Measurements from ENCODE around the gene DHX8.

Gene DHX8

DNA sequence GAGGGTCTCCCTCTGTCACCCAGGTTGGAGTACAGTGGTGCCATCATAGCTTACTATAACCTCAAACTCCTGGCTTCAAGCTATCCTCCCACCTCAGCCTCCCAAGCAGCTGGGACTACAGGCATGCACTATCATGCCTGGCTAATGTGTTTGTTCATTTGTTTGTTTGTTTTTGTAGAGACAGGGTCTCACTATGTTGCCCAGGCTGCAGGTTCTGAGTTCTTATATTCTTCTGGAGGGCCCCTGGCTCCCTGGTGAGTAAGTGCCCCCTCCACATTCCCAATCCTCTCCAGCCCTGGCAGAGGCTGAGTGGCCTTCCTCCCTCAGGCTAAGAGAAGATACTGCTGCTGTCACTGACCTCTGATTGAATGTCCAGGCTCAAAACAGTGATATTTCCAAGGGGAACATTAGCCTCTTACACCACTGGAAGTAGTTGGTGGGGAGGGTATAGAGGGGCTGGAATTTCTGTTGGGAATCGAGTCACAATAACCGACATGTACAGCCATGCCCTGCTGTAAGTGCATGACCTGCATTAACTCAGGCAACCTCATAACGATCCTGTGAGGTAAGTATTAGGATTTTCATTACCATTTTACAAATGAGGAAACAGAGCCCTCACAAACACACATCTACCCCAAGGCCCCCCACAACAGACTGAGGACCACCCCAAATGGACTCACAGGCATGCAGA, 65.1 kb downstream of the DHX8 start:
- no peak for DNase-seq

GRCh38 chr17:43549496-43549895, 65.7 kb downstream of the DHX8 start:
- no peak for DNase-seq

DNA sequence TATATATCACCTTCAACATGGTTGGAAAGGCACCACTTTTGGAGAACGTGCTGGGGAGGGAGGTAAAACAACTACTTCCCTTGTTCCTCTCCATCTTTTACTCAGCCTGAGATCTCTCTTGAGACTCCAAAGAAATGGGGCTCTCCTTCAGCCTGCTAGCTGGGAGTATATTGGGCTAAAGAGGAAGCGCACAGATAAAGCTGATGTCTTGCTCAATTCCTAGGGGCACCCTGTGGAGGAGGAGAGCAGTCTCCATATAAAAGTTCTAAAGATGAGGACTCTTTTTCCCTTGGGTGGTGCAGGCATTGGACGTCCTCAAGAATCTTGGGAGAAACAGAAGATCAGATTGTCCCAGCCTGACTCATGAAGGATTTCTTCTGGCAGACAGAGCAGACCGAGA, 67.0 kb downstream of the DHX8 start:
- DNase-seq = no peak

DNA sequence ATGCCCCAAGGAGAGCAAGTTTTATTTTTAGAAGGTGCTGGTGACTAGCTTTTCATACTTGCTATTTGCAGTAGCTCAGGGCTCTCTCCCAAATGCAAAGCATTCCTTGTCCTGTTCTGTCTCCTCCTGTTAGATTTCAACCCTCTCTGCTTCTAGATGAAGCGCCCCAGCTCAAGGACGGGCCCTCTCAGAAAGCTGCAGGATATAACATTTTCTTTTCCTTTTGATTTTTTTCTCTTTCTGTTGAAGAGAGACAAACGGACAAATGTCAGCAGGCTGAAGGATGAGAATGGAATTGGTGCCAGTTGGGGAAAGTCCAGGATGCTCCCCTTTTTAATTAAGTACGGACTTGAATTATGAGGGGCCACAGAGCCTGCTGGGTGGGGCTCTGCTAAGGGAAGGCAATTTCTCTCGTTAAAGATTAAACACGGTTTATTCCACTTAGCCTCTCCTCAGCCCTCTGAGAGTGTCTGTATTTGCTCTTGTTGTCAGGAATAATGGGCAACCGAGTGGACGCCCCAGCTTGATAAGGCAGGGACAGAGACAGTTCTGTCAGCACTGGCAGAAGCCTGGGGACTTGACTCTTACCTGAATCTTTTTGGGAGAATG, 68.6 kb downstream of the DHX8 start:
- no peak for DNase-seq

DNA sequence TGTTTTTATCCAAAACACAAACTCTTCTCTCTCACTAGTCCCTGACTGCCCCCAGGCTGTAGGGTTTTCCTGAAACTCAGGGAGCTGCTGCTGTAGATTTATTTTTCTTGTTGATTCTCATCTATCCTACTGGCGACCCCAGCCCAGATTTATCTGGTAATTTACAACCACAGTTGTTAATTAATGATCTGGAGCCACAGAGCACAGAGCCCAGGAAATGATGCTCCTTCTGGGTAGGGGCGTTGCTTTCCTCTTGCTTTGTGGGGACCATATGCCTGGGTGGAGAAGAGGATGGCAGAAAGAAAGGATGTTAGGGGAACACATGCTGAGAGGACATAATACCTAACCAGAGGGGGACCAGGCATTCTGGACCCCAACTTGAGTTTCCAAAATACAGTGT, 69.8 kb downstream of the DHX8 start:
- DNase-seq = no peak

DNA sequence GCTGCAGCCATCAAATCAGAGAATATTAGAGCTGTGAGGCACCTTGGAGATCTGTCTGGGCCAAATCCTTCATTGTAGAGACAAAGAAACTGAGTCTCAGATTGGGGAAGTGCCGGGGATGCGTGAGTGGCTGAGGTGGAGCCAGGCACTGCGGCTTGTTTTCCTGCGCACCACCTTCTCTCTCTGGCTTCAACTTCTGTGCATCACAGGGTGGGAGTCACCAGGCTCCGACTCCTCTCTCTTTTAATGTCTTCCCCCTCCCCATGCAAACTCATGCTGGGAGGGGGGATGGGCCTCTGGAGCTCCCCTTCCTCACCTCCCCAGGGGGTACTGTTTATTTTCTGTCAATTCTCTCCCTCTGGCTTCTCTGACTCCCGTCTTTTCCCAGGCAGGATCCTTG, 71.1 kb downstream of the DHX8 start:
- no peak for DNase-seq

GRCh38 chr17:43556292-43556691, 72.5 kb downstream of the DHX8 start:
- DNase-seq = no peak

DNA sequence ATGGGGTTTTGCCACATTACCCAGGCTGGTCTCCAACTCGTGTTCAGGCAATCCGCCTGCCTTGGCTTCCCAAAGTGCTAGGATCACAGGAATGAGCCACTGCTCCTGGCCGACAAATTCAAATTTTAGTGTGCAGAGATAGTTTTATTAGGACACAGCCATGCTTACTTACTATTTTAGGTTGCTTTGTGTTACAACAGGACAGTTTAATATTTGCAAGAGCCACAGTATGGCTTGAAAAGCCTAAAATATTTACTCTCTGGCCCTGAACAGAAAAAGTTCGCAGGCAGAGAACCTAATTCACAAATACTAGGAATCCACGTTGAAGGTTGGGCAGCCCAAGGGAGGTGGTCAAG, 75.0 kb downstream of the DHX8 start:
- no peak for DNase-seq

GRCh38 chr17:43559161-43559816, 75.5 kb downstream of the DHX8 start:
- DNase-seq = no peak

DNA sequence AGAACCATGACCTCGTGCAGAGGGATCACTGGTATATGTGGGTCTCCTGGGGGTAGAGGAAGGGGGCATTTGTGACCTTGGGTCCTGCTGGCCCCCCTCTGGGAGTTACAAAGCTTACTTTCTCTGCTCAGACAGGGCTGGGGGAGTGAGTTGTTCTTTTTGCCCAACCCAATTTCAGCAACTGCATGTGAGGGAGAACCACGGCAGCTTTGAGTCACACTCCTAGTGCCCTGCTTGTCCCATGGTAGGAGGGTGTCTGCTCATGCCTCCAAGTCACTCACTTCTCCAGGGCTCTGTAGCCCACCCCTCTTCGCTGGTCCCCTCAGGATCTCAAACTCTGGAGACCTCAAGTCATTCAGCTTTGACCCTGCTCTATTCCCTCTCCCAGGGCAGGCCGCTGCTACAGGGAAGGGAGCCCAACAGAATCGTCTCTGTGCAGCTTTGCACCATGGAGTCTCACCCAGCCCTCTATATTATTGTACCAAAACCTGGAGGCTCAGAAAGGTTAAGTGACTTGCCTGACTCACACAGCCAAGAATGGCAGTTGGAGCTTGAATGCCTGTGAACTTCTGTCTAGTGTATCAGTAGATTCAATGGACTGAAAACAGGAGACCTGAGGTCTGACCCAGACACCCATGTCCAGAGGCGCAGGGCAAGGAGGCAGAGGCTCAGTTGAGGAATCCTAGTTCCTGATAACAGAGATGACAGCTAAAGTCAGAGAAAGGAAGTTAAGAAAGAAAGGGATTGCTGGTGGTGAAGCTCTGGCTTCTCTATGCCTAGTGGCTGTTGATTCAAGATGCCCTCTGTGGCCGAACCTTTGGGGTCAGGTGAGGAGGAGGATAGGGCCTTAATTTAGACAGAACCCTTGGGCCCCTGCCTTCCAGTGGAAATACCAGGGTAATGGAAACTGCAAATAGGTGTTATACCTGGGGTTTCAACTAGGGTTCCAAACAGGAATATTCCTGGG, 77.0 kb downstream of the DHX8 start:
- no peak for DNase-seq

- DNase-seq = no peak
Measured at GRCh38 chr17:43562679-43563599, 79.2 kb downstream of the DHX8 start.

GRCh38 chr17:43563600-43564594, 80.1 kb downstream of the DHX8 start:
- no peak for DNase-seq

GRCh38 chr17:43568506-43569082, 84.8 kb downstream of the DHX8 start:
- no peak for DNase-seq

DNA sequence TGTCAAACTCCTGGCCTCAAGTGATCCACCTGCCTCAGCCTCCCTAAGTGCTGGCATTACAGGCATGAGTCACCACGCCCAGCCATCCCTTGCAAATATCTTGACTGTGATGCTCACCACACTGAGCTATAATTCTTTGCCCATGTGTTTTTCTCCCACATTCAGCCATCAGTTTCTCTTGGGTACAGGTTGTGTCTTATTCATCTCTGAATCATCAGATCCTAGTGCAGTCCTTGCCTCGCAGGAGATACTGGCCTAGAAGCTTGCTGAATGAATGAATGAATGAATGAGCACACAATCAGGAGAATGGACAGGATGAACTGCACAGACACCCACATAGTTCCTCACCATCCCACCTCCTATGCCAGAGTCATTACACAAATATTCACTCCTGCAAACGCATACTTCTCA, 86.7 kb downstream of the DHX8 start:
- DNase-seq = no peak

DNA sequence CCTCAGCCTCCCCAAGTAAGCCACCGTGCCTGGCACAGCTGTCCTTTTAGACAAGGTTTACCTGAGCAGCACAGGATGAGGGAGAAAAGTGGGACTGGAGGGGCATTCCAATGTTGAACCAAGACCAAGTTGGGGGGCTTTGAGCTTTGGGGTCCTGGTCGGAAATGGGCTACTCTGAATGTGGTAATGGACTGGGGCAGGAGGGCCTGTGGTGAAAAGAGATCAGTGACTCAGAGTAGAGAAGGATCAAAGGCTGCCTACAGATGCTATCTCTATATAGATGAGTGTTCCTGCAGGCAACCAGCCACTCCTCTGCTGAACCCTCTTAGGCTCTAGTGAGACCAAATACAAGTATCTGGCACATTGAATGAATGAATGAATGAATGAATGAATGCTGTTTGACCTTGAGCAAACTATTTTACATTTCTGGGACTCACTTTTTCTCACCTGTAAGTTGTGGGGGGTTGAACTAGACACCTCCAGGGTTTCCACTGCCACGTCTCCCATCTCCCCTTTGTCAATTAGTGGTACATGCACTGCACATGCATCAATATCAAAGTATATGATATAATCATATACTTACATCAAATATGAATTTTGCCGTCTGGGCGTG, 88.7 kb downstream of the DHX8 start:
- no peak for DNase-seq

DNA sequence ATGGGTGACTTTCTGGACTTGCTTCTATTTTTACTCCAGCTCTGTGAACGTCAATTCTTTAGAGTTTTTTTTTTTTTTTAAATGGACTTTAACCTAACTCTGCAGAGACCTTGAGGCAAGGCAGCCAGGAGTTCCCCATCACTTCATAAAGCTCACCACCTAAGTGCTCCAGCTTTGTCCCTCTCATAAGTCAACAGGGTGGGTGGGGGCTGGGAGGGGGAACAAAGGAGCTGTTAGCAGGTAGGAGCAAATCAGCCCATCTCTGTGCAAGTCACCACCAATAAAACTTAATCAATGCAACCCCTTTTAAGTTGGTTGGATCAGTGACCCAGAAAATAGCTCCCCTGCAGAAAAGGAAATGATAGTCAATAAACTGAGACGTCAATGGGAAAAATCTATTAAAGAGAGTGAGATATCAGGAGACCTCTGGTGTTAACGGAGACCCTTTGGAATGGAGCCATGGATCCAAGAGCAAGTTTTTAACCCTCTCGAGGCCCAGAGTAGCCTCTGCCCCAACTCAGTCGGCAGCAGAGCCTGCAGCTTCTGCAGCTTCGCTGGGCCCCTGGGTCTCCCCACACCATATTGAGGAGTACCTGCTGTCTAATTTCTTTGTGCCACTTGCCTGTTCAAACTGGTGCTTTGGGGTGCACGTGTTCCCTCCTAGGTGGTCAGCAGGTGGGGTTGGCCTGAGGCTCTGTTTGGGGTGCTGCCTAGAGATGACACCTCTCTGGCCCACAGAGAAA, 90.0 kb downstream of the DHX8 start:
- no peak for DNase-seq

- DNase-seq = no peak
Measured at GRCh38 chr17:43574348-43574747, 90.6 kb downstream of the DHX8 start.

GRCh38 chr17:43574896-43575525, 91.2 kb downstream of the DHX8 start:
- no peak for DNase-seq

All from NCI-H187 (cell line).